H9 (cell line): ENCODE data around the gene PPM1H. TPM values are rescaled to one million over a fixed set of nuclear protein-coding genes. Genes with fewer than 3 reads are reported as not detected.

Experiments
- DNase-seq: peaks from one replicate; pipeline ENCODE4 v3.0.0-alpha.2; 2017
- H2AFZ ChIP-seq: one replicate; pipeline ENCODE4 v1.6.1; 2013; ENCODE audit warnings: mild to moderate bottlenecking, low read length, control low read depth, moderate library complexity
- H2AK5ac ChIP-seq: 2 replicates; pipeline ENCODE4 v1.6.1; 2013; ENCODE audit warnings: low read length, control low read depth, mixed read lengths; ENCODE audit not compliant: insufficient read length
- H2BK120ac ChIP-seq: one replicate; pipeline ENCODE4 v1.6.1; 2013; ENCODE audit warnings: low read depth, mild to moderate bottlenecking, low read length, control low read depth, inconsistent platforms; ENCODE audit not compliant: poor library complexity, severe bottlenecking
- H2BK12ac ChIP-seq: 2 replicates; pipeline ENCODE4 v1.6.1; 2013; ENCODE audit warnings: low read length, control low read depth, mixed read lengths, low read depth; ENCODE audit not compliant: insufficient read length
- H2BK15ac ChIP-seq: 2 replicates; pipeline ENCODE4 v1.6.1; 2013; ENCODE audit warnings: low read depth, low read length, control low read depth
- H2BK20ac ChIP-seq: one replicate; pipeline ENCODE4 v1.6.1; 2013; ENCODE audit warnings: low read depth, mild to moderate bottlenecking, low read length, control low read depth, inconsistent platforms; ENCODE audit not compliant: poor library complexity, severe bottlenecking
- H2BK5ac ChIP-seq: 2 replicates; pipeline ENCODE4 v1.6.1; 2013; ENCODE audit warnings: low read length, control low read depth, mixed read lengths; ENCODE audit not compliant: insufficient read length
- H3K14ac ChIP-seq: 2 replicates; pipeline ENCODE4 v1.6.1; 2013; ENCODE audit warnings: low read length, control low read depth; ENCODE audit not compliant: insufficient read depth
- H3K18ac ChIP-seq: 2 replicates; pipeline ENCODE4 v1.6.1; 2013; ENCODE audit warnings: low read depth, mild to moderate bottlenecking, mixed read lengths, low read length, control low read depth; ENCODE audit not compliant: insufficient read length
- H3K23ac ChIP-seq: 2 replicates; pipeline ENCODE4 v1.6.1; 2013; ENCODE audit warnings: low read length, control low read depth, mixed read lengths, low read depth; ENCODE audit not compliant: insufficient read length
- H3K23me2 ChIP-seq: 2 replicates; pipeline ENCODE4 v1.6.1; 2013; ENCODE audit warnings: low read depth, mild to moderate bottlenecking, mixed read lengths, low read length, control low read depth; ENCODE audit not compliant: insufficient read length, poor library complexity, severe bottlenecking
- H3K27ac ChIP-seq: 2 replicates; pipeline ENCODE4 v1.5.1; 2013; ENCODE audit warnings: low read length, control low read depth, mixed read lengths, low read depth; ENCODE audit not compliant: insufficient read length
- H3K27me3 ChIP-seq: 2 replicates; pipeline ENCODE4 v1.6.1; 2013; ENCODE audit warnings: low read length, control low read depth, inconsistent platforms; ENCODE audit not compliant: insufficient read depth
- H3K4ac ChIP-seq: 2 replicates; pipeline ENCODE4 v1.6.1; 2013; ENCODE audit warnings: low read depth, mild to moderate bottlenecking, control low read depth, inconsistent platforms, low read length, moderate library complexity
- H3K4me1 ChIP-seq: 2 replicates; pipeline ENCODE4 v1.6.1; 2013; ENCODE audit warnings: low read length, control low read depth, inconsistent platforms; ENCODE audit not compliant: insufficient read depth
- H3K4me2 ChIP-seq: 2 replicates; pipeline ENCODE4 v1.6.1; 2013; ENCODE audit warnings: low read length, control low read depth, mixed read lengths; ENCODE audit not compliant: insufficient read length, insufficient read depth
- H3K56ac ChIP-seq: 2 replicates; pipeline ENCODE4 v1.6.1; 2013; ENCODE audit warnings: low read depth, mild to moderate bottlenecking, mixed read lengths, low read length, control low read depth; ENCODE audit not compliant: insufficient read length
- H3K79me1 ChIP-seq: 2 replicates; pipeline ENCODE4 v1.6.1; 2013; ENCODE audit warnings: low read depth, mild to moderate bottlenecking, moderate library complexity, low read length, control low read depth, inconsistent platforms; ENCODE audit not compliant: insufficient read depth, poor library complexity, severe bottlenecking
- H3K79me2 ChIP-seq: 2 replicates; pipeline ENCODE4 v1.6.1; 2013; ENCODE audit warnings: low read length, control low read depth, inconsistent platforms; ENCODE audit not compliant: insufficient read depth
- H3K9ac ChIP-seq: 2 replicates; pipeline ENCODE4 v1.6.1; 2013; ENCODE audit warnings: low read length, control low read depth, mixed read lengths; ENCODE audit not compliant: insufficient read length; ENCODE audit errors: extremely low read depth
- H3K9me3 ChIP-seq: one replicate; pipeline ENCODE4 v1.6.1; 2013; ENCODE audit warnings: low read depth, low read length, inconsistent platforms; ENCODE audit not compliant: control insufficient read depth
- H3T11ph ChIP-seq: one replicate; pipeline ENCODE4 v1.6.1; 2013; ENCODE audit warnings: mild to moderate bottlenecking, low read length, control low read depth, inconsistent platforms
- H4K20me1 ChIP-seq: one replicate; pipeline ENCODE4 v1.6.1; 2013; ENCODE audit not compliant: control insufficient read depth, insufficient read length, insufficient read depth
- H4K5ac ChIP-seq: 2 replicates; pipeline ENCODE4 v1.6.1; 2013; ENCODE audit warnings: low read depth, mild to moderate bottlenecking, mixed read lengths, low read length, control low read depth; ENCODE audit not compliant: insufficient read length
- H4K8ac ChIP-seq: replicated peaks from 2 replicates; pipeline ENCODE4 v1.6.1; 2013; ENCODE audit warnings: low read length, control low read depth, mixed read lengths, low read depth; ENCODE audit not compliant: insufficient read length
- H4K91ac ChIP-seq: 2 replicates; pipeline ENCODE4 v1.6.1; 2013; ENCODE audit warnings: low read depth, mild to moderate bottlenecking, moderate library complexity, mixed read lengths, low read length, control low read depth; ENCODE audit not compliant: insufficient read length
- H3K27ac Mint-ChIP-seq, 3 experiments: 2 replicates in 2 of 3; 3 replicates in 1 of 3; pipeline ENCODE4 v1.8.0; 2020 to 2021; ENCODE audit warnings: mixed read lengths in 3 of 3, mild to moderate bottlenecking in 1 of 3, moderate library complexity in 1 of 3
- H3K27me3 Mint-ChIP-seq: 2 replicates; pipeline ENCODE4 v1.8.0; 2021; ENCODE audit warnings: low read depth, mild to moderate bottlenecking, moderate library complexity, mixed read lengths
- H3K36me3 Mint-ChIP-seq, 3 experiments: 2 replicates in 2 of 3; 3 replicates in 1 of 3; pipeline ENCODE4 v1.8.0; 2020 to 2021; ENCODE audit warnings: low read depth in 3 of 3, mixed read lengths in 3 of 3; ENCODE audit not compliant: insufficient read depth in 1 of 3
- H3K4me1 Mint-ChIP-seq, 2 experiments: 2 replicates each; pipeline ENCODE4 v1.8.0; 2020; ENCODE audit warnings: mixed read lengths in 2 of 2
- H3K4me3 Mint-ChIP-seq, 2 experiments: 2 replicates in 1 of 2; 3 replicates in 1 of 2; pipeline ENCODE4 v1.8.0; 2020 to 2021; ENCODE audit warnings: mild to moderate bottlenecking in 2 of 2, mixed read lengths in 2 of 2, moderate library complexity in 1 of 2
- H3K9me3 Mint-ChIP-seq, 2 experiments: 2 replicates in 1 of 2; 3 replicates in 1 of 2; pipeline ENCODE4 v1.8.0; 2020; ENCODE audit warnings: mild to moderate bottlenecking in 2 of 2, mixed read lengths in 2 of 2, moderate library complexity in 1 of 2
- CTCF ChIP-seq: fragments of 200-600 bp; sonication (generic); conservative IDR thresholded peaks from 3 replicates; pipeline ENCODE4 v1.8.0; 2021; ENCODE audit warnings: antibody characterized with exemption, mild to moderate bottlenecking
- WGBS: extraction: QIAGEN DNeasy Blood & Tissue Kit; methylation state at CpG from one replicate; pipeline ENCODE4 v1.1.7; 2013; ENCODE audit warnings: missing lambda C conversion rate, low lambda C conversion rate, mixed read lengths; ENCODE audit not compliant: insufficient read length; ENCODE audit errors: extremely low coverage; 5-methylcytosine and 5-hydroxymethylcytosine counted together
- total RNA-seq: library from RNA; stranded (reverse); gene quantifications from 2 replicates; pipeline ENCODE4 v1.2.1, GENCODE V29; 2021

Gene PPM1H
- total RNA-seq, 1 experiment from 2014 or later, result 22.1 TPM

- Mint-ChIP-seq H3K27ac (0 out of 7 replicates have a peak overlapping the region, but pooled peaks of 1 of the 3 experiments have one; percentile 78), H3K27me3 (no peaks in the 10 kb centered on the region), H3K4me1 (peaks cover 8 to 21% of the 10 kb centered on the region in 2 experiments), H3K4me3 (no peak overlapping the region), H3K9me3 (no peaks in the 10 kb centered on the region), H3K36me3 (peaks cover 0 to 5% (median 2%) of the 10 kb centered on the region in 3 experiments; a peak in 5 of 7 replicates)
- no peak overlapping the region for H3K9ac ChIP-seq
- H4K5ac ChIP-seq, result no peak overlapping the region
- H3K4ac ChIP-seq, result no peak overlapping the region
- no peak overlapping the region for H4K8ac ChIP-seq
- H3K27me3 ChIP-seq, result no peaks in the 10 kb centered on the region
- H3K4me2 ChIP-seq, result no peak overlapping the region
- WGBS, result no CpG with 5 or more reads among the region's 9 CpGs
- no peak overlapping the region for H2AK5ac ChIP-seq
- no peaks in the 10 kb centered on the region for H3K9me3 ChIP-seq
- no peak overlapping the region for H2BK20ac ChIP-seq
- no peak for DNase-seq
- peak overlapping the region; percentile 67 for H3K18ac ChIP-seq
- no peak overlapping the region; the same call in 1 of the 2 replicates for H3K14ac ChIP-seq
- H2BK120ac ChIP-seq, result no peak overlapping the region
- H3K23me2 ChIP-seq, result no peaks in the 10 kb centered on the region
- no peak overlapping the region for H3K23ac ChIP-seq
- no peak overlapping the region for H2BK5ac ChIP-seq
- H2BK12ac ChIP-seq, result no peak overlapping the region
- no peak for TF ChIP-seq CTCF
- H2AFZ ChIP-seq, result no peak overlapping the region
- no peaks in the 10 kb centered on the region for H3K79me2 ChIP-seq
- H3K27ac ChIP-seq, result no peak overlapping the region
- H3K79me1 ChIP-seq, result no peaks in the 10 kb centered on the region
- no peak overlapping the region for H4K91ac ChIP-seq
- H3K4me1 ChIP-seq, result peaks cover 4% of the 10 kb centered on the region; the same call in 1 of the 2 replicates
- no peaks in the 10 kb centered on the region for H4K20me1 ChIP-seq
- no peak overlapping the region for H2BK15ac ChIP-seq
- H3T11ph ChIP-seq, result no peak overlapping the region
- no peak overlapping the region for H3K56ac ChIP-seq
Measured at GRCh38 chr12:62781136-62781880, 153.6 kb downstream of the PPM1H start.
